M059J (cell line): ENCODE results near the gene RASGRP3. TPM values are rescaled to one million over a fixed set of nuclear protein-coding genes. Genes with fewer than 3 reads are reported as not detected.
A peak's percentile ranks its signal among the peaks of the same experiment; 100 is the strongest.

Experiments used
- DNase-seq: peaks from one replicate; pipeline ENCODE4 v3.0.0-alpha.2; 2012; ENCODE audit warnings: low read depth
- total RNA-seq: library from RNA; depleted of rRNA; stranded (reverse); fragments of >200 nt; shearing (Covaris generic); gene quantifications from 2 replicates; pipeline ENCODE4 v1.2.3, GENCODE V29; 2014

The RASGRP3 gene
- total RNA-seq, 1 experiment from 2014 or later, result 24.5 TPM

GRCh38 chr2:33579227-33579626, 102.8 kb downstream of the RASGRP3 start:
- no peak for DNase-seq

GRCh38 chr2:33581872-33582271, 105.4 kb downstream of the RASGRP3 start:
- no peak for DNase-seq

- peak; percentile 37 for DNase-seq
Measured at GRCh38 chr2:33583194-33583938, 106.9 kb downstream of the RASGRP3 start.

- no peak for DNase-seq
Measured at GRCh38 chr2:33586766-33587165, 110.3 kb downstream of the RASGRP3 start.

- DNase-seq, result no peak
Measured at GRCh38 chr2:33588232-33588631, 111.8 kb downstream of the RASGRP3 start.

GRCh38 chr2:33589444-33589843, 113.0 kb downstream of the RASGRP3 start:
- DNase-seq, result no peak

- no peak for DNase-seq
Measured at GRCh38 chr2:33595385-33595784, 118.9 kb downstream of the RASGRP3 start.

- DNase-seq, result no peak
Measured at GRCh38 chr2:33597026-33597425, 120.6 kb downstream of the RASGRP3 start.

- DNase-seq, result peak; percentile 57
Measured at GRCh38 chr2:33598561-33599174, 122.2 kb downstream of the RASGRP3 start.

GRCh38 chr2:33599175-33599942, 122.9 kb downstream of the RASGRP3 start, which contains the start of gene FAM98A:
Gene FAM98A (minus strand): TSS chr2:33599299. CDS start chr2:33599221, 78 bp downstream.
- peak; percentile 98 for DNase-seq

GRCh38 chr2:33599943-33600192, 123.4 kb downstream of the RASGRP3 start:
- DNase-seq, result no peak

- no peak for DNase-seq
Measured at GRCh38 chr2:33602201-33602830, 125.9 kb downstream of the RASGRP3 start.

GRCh38 chr2:33603416-33603815, 127.0 kb downstream of the RASGRP3 start:
- no peak for DNase-seq

- no peak for DNase-seq
Measured at GRCh38 chr2:33605056-33605455, 128.6 kb downstream of the RASGRP3 start.

GRCh38 chr2:33606100-33606499, 129.7 kb downstream of the RASGRP3 start:
- DNase-seq, result no peak

GRCh38 chr2:33606622-33607021, 130.2 kb downstream of the RASGRP3 start:
- no peak for DNase-seq

- no peak for DNase-seq
Measured at GRCh38 chr2:33607251-33607721, 130.8 kb downstream of the RASGRP3 start.

- DNase-seq, result no peak
Measured at GRCh38 chr2:33607905-33608304, 131.5 kb downstream of the RASGRP3 start.

- DNase-seq, result no peak
Measured at GRCh38 chr2:33614190-33614589, 137.7 kb downstream of the RASGRP3 start.
